Psoas muscle (tissue), 8 donors: ENCODE measurements around the gene C2CD4A. TPM values are rescaled to one million over a fixed set of nuclear protein-coding genes. Genes with fewer than 3 reads are reported as not detected.

Source experiments
- ATAC-seq, 4 donors: fragments of 200-7000 bp; cut with Tn5 transposase; one replicate each; pipeline ENCODE4 v1.9.1; 2020; ENCODE audit warnings: moderate library complexity in 3 of 4, mild to moderate bottlenecking in 2 of 4
- DNase-seq, 2 donors: peaks; one replicate each; pipeline ENCODE4 v3.0.0-alpha.2; 2020
- H3K27ac ChIP-seq: fragments of 200-600 bp; one replicate; pipeline ENCODE4 v1.8.0; 2022
- H3K27me3 ChIP-seq, 3 donors: fragments of 200-600 bp in 1 of 3; one replicate each; pipeline versions ENCODE4 v1.6.1 to v1.8.0; 2013 to 2022; ENCODE audit warnings: low read length in 2 of 3, mild to moderate bottlenecking in 2 of 3, moderate library complexity in 1 of 3; ENCODE audit not compliant: insufficient read depth in 3 of 3
- H3K36me3 ChIP-seq, 2 donors: fragments of 200-600 bp in 1 of 2; one replicate each; pipeline versions ENCODE4 v1.6.1 to v1.8.0; 2013 to 2022; ENCODE audit warnings: low read depth in 1 of 2, mild to moderate bottlenecking in 1 of 2, moderate library complexity in 1 of 2; ENCODE audit not compliant: insufficient read depth in 1 of 2
- H3K4me1 ChIP-seq: fragments of 200-600 bp; one replicate; pipeline ENCODE4 v1.8.0; 2022
- H3K4me3 ChIP-seq: fragments of 200-600 bp; one replicate; pipeline ENCODE4 v1.8.0; 2022; ENCODE audit warnings: mild to moderate bottlenecking
- H3K9me3 ChIP-seq: fragments of 200-600 bp; one replicate; pipeline ENCODE4 v1.8.0; 2022
- WGBS, 3 donors: extraction: QIAGEN DNeasy Blood & Tissue Kit; methylation state at CpG; one replicate each; pipeline versions ENCODE4 v1.1.6 to v1.1.7; 2013; 5-methylcytosine and 5-hydroxymethylcytosine counted together
- intact Hi-C, 2 donors: fragments of 100-400 bp; cut with DNase I; formaldehyde crosslinking; loops; one replicate each; pipeline versions ENCODE4 v1.11.0 to v1.14.2; 2022
- long read RNA-seq, 2 donors: library from polyadenylated mRNA; unstranded; transcript quantifications; one replicate each; pipeline ENCODE4 v2.0.0, GENCODE V29; 2021
- polyA plus RNA-seq, 3 donors: library from polyadenylated mRNA; stranded (reverse); fragments of 200-250 nt; gene quantifications; one replicate each; pipeline ENCODE4 v1.2.3, GENCODE V29; 2013
- total RNA-seq, 4 donors: library from RNA; stranded (reverse); fragmentation: NEBNext Ultra II Directional in 2 of 4; extraction: Animal tissue kit (Norgen Biotek cat#: 25700) in 2 of 4; gene quantifications; one replicate each; pipeline versions ENCODE4 v1.2.1 to v1.2.4, GENCODE V29; 2021 to 2023
- TF ChIP-seq, protein P1 (sequence below): fragments of 200-600 bp; IDR thresholded peaks from one replicate; pipeline ENCODE4 v1.8.0; 2022; ENCODE audit warnings: antibody characterized with exemption
- donor health status: healthy with polysubstance abuse.
- donor health status: DM: no; HTN: no; CAD: no; lungs with moderate emphysema.
- donor health status: Bipolar disorder and iron deficiency.
- donor health status: healthy.
- donor health status: DM: yes; HTN: yes; CAD: no.
- donor health status: DM: no; HTN: no; CAD: no.
- donor health status: DM: no; HTN: no; CAD: no.
- donor health status: DM: yes; HTN: yes; CAD: no.

Gene C2CD4A, protein sequence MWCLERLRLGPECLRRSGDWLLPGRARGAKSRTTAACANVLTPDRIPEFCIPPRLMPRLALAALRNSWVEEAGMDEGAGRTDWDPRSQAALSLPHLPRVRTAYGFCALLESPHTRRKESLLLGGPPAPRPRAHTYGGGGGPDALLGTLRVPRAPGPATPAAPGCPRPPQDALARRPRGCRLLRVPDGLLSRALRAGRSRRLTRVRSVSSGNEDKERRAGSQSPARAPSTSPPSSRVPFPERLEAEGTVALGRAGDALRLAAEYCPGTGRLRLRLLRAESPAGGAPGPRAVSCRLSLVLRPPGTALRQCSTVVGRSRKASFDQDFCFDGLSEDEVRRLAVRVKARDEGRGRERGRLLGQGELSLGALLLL
- total RNA-seq: 1 to 10 TPM in 1 of 4 donors, under 1 TPM in 3; 0.09 to 2.3 (median 0.45) TPM
- polyA plus RNA-seq: 1 to 10 TPM in 1 of 3 donors, under 1 TPM in 2; 0.04 to 6.7 (median 0.19) TPM
- long read RNA-seq, donor 1, partial matches to known transcripts: 0 of 1 reads
- long read RNA-seq, donor 1, other reads (novel, unspliced or antisense): 0 of 1 reads
- long read RNA-seq, donor 2: 0 reads

DNA sequence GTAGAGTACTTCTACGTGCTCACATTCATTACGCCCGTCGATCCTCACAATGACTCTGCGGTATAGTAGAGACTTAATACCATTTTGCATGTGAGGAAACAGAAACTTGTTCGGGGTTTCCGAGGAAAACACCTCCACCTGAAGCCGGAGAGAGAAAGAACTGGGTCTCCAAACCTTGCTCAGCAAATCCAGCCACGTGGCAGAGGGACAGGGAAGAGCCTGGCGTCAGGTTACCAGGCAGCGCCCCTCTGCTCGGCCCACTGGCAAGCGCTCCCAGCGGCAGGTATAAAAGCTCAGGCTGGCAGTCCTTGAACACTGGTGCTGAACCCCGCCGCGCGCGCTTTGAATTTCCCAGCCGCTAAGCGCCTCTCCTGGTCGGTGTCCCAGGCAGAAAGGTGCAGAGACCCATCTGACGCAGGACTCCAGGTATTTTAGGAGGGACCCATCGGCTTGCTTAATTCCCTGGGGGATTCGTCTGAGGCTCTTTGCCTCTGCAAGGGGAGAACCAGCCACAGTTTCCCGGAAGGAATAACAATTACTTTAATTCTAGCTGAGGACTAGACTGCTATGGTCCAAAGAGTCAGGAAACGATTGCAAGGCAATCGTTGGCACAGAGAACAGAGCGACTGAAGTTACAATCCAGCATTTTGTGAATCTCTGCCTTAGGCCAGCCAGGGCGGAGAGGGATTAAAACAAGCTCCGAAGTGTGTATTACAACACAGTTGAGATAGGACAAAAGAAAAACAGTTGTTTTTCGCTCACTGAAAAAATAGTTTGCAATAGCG, at the start of gene C2CD4A:
Gene C2CD4A, plus strand, starts transcription at position 315 of the 785 bp plus-strand sequence. CDS start 637 bp downstream, outside the sequence.
- ATAC-seq (peak; percentile 78 to 82 (median 80)), DNase-seq (peak; percentile 59 to 74)
- TF ChIP-seq, protein P1, sequence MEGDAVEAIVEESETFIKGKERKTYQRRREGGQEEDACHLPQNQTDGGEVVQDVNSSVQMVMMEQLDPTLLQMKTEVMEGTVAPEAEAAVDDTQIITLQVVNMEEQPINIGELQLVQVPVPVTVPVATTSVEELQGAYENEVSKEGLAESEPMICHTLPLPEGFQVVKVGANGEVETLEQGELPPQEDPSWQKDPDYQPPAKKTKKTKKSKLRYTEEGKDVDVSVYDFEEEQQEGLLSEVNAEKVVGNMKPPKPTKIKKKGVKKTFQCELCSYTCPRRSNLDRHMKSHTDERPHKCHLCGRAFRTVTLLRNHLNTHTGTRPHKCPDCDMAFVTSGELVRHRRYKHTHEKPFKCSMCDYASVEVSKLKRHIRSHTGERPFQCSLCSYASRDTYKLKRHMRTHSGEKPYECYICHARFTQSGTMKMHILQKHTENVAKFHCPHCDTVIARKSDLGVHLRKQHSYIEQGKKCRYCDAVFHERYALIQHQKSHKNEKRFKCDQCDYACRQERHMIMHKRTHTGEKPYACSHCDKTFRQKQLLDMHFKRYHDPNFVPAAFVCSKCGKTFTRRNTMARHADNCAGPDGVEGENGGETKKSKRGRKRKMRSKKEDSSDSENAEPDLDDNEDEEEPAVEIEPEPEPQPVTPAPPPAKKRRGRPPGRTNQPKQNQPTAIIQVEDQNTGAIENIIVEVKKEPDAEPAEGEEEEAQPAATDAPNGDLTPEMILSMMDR: peak; percentile 29
- Histone ChIP-seq H3K36me3 (no peaks in the 10 kb centered on the region), H3K9me3 (no peaks in the 10 kb centered on the region), H3K27me3 (peaks cover 0 to 3% (median 2%) of the 10 kb centered on the region in 3 donors), H3K27ac (no peak within 1 kb of the TSS), H3K4me1 (peaks cover 8% of the 10 kb centered on the region), H3K4me3 (peak within 1 kb of the TSS; percentile 63)
- intact Hi-C loops: loop anchor here (10.0 kb wide), 1 partner anchor 92 kb away; no protein-coding TSS in a partner anchor
- 4 to 7% (median 5%) methylated on average over 33 of the region's 33 CpGs for WGBS, 3 donors

DNA sequence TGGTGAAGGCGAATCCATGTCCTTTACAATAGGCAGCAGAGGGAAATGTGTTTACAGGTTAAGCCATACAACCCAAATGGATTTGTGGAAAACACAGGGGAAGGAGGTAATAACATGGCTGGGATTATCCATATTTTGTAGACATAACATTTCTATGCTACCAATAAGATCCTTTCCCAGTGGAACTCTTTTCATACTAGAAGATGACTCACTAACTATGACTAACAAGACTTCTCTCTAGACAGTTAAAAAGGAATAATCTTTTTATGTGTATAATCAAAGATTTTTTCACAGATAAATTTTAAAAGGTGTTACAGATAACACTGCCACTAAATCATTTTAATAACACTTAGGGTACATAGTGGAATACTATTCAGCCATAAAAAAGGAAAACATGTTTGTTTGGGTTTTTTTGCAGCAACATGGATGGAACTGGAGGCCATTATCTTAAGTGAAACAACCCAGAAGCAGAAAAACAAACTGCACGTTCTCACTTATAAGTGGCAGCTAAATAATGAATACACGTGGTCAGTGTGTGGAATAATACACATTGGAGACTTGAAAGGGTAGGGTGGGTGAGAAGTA, 46.1 kb upstream of the C2CD4A start:
- Histone ChIP-seq H3K27me3 (no peaks in the 10 kb centered on the region), H3K4me3 (no peak overlapping the region), H3K27ac (no peak overlapping the region), H3K36me3 (peaks cover 0 to 42% of the 10 kb centered on the region in 2 donors), H3K9me3 (no peaks in the 10 kb centered on the region), H3K4me1 (no peaks in the 10 kb centered on the region)
- DNase-seq (no peak), ATAC-seq (no peak)
- TF ChIP-seq, protein P1: no peak
- intact Hi-C loops: no loop called here
- 94 to 98% (median 96%) methylated on average over 3 of the region's 3 CpGs for WGBS, 3 donors

DNA sequence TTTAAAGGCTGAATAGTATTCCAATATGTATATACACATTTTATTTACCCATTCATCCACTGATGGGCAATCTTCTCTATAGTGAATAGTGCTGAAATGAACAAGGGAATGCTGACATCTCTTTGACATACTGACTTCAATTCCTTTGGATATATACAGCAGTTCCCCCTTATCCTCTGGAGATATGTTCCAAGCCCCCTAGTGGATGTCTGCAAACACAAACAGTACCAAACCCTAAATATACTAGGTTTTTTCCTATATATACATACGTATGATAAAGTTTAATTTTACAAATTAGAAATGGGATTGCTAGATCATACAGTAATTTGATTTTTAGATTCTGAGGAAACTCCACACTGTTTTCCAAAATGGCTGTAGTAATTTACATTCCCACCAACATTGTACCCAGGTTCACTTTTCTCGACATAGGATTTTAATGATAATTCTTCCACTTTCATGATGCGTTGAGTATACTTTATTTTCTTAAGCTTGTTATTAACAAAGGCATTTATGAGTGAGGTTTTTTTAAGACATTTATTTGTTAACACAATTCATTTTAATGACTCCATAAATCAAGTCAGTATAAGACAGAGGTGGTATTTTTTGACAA, 44.7 kb upstream of the C2CD4A start:
- TF ChIP-seq, protein P1: no peak
- Histone ChIP-seq H3K9me3 (no peaks in the 10 kb centered on the region), H3K27ac (no peak overlapping the region), H3K27me3 (no peaks in the 10 kb centered on the region), H3K4me1 (no peaks in the 10 kb centered on the region), H3K4me3 (no peak overlapping the region), H3K36me3 (peaks cover 0 to 42% of the 10 kb centered on the region in 2 donors)
- 90 to 96% (median 94%) methylated on average over 3 of the region's 3 CpGs for WGBS, 3 donors
- intact Hi-C loops: no loop called here
- ATAC-seq (no peak), DNase-seq (no peak)

DNA sequence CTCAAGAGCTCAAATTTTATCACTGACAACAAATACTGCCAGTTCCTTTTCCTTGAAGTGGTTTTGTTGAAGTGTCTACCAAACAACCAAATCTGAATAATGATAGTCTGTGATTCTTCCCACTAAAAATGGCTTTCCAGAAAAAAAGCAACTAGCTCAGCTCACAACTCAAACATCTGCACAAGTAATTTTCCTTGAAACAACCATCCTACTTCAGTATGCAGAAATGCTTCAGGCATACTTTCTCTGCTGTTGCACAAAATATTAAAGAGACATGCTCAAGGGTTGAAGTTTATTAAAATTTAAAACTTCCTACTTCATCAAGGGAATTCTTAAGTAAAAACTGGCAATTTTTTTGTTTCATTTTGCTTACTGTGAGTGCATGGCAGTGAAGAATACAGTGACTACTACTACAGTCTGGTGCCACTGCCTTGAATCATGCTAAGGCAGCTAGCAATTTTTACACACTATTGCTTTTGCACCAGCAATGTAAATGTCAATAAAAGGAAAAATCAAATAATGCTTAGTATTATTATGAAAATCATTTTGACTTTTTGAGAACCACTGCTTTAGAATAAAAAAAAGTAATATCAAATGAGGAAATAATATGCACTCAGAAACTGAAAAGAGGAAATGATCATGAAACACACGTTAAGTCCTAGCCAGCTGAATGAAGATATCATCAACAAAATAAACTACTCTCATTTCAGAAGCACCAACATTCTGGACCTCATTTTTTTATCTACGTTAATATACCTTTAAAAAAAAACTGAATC, 40.1 kb upstream of the C2CD4A start:
- no peak overlapping the region for H3K4me3 ChIP-seq
- H3K27ac ChIP-seq: no peak overlapping the region
- H3K27me3 ChIP-seq: no peaks in the 10 kb centered on the region
- no peaks in the 10 kb centered on the region for H3K4me1 ChIP-seq
- intact Hi-C loops: no loop called here
- no peak for DNase-seq
- TF ChIP-seq, protein P1: no peak
- ATAC-seq: no peak
- 68 to 73% (median 72%) methylated on average over 2 of the region's 2 CpGs for WGBS, 3 donors
- H3K9me3 ChIP-seq: no peaks in the 10 kb centered on the region
- peaks cover 0 to 37% of the 10 kb centered on the region in 2 donors for H3K36me3 ChIP-seq
